LNCaP clone FGC (cell line): Measurements from ENCODE around the gene CTNNBIP1.

Source experiments
- DNase-seq: peaks from one replicate; pipeline ENCODE4 v3.0.0-alpha.2; 2011; ENCODE audit warnings: low read depth
- H3K4me3 ChIP-seq: 2 replicates; pipeline ENCODE4 v1.5.1; 2011; ENCODE audit warnings: mild to moderate bottlenecking, low read depth, low read length, control low read depth
- CTCF ChIP-seq: IDR thresholded peaks from 2 replicates; pipeline ENCODE4 v1.5.1; 2012; ENCODE audit warnings: mild to moderate bottlenecking; ENCODE audit not compliant: control insufficient read depth, insufficient read depth; ENCODE audit errors: extremely low read depth

CTNNBIP1 gene

GRCh38 chr1:9910076-9910422, at the start of gene CTNNBIP1:
TSS of gene CTNNBIP1 (minus strand) at chr1:9910269. CDS start at chr1:9872064, 38,205 bp downstream.
- no peak for TF ChIP-seq CTCF
- no peak for DNase-seq
- H3K4me3 ChIP-seq, result peak within 1 kb of the TSS; percentile 87

GRCh38 chr1:9957726-9958125, 47.7 kb upstream of the CTNNBIP1 start:
- no peak for TF ChIP-seq CTCF
- H3K4me3 ChIP-seq, result no peak overlapping the region
- no peak for DNase-seq

- no peak for DNase-seq
- H3K4me3 ChIP-seq, result no peak overlapping the region
- no peak for TF ChIP-seq CTCF
Observed at GRCh38 chr1:9946315-9946714, 36.2 kb upstream of the CTNNBIP1 start.

GRCh38 chr1:9942939-9943788, 33.1 kb upstream of the CTNNBIP1 start, which contains the start of the genes LZIC and NMNAT1:
TSS of gene LZIC (minus strand) at chr1:9943391. CDS start at chr1:9936619, 6,772 bp downstream.
TSS of gene NMNAT1 (plus strand) at chr1:9943475. CDS start at chr1:9972074, 28,599 bp downstream.
- no peak for TF ChIP-seq CTCF
- peak; percentile 91 for DNase-seq
- H3K4me3 ChIP-seq, result peak within 1 kb of the TSS; percentile 98

GRCh38 chr1:9942399-9942938, 32.4 kb upstream of the CTNNBIP1 start:
- no peak for DNase-seq
- TF ChIP-seq CTCF, result peak; percentile 51
- peak overlapping the region; percentile 98 for H3K4me3 ChIP-seq

GRCh38 chr1:9929431-9930385, 19.6 kb upstream of the CTNNBIP1 start:
- no peak overlapping the region for H3K4me3 ChIP-seq
- TF ChIP-seq CTCF, result no peak
- DNase-seq, result no peak
